ENCODE measurements around the gene PLA2G6.
"Not testable (repeated sequence)": the region's sequence is repeated elsewhere in the genome, so short reads cannot be mapped to it uniquely, and the experiment has no call there.

PLA2G6 gene

GRCh38 chr22:38191055-38191454 is 9.4 kb upstream of the PLA2G6 start:
- no peak for DNase-seq

- no peak for DNase-seq
Measured at GRCh38 chr22:38190581-38190980, 9.0 kb upstream of the PLA2G6 start.

- DNase-seq, result no peak
Measured at GRCh38 chr22:38189104-38189503, 7.5 kb upstream of the PLA2G6 start.

GRCh38 chr22:38187413-38188212 is 6.0 kb upstream of the PLA2G6 start:
- peak; percentile 73 for DNase-seq

- peak; percentile 49 for DNase-seq
Measured at GRCh38 chr22:38186429-38186828, 4.8 kb upstream of the PLA2G6 start.

GRCh38 chr22:38184788-38185187 is 3.2 kb upstream of the PLA2G6 start:
- no peak for DNase-seq

- no peak for DNase-seq
Measured at GRCh38 chr22:38180841-38181452, 683 bp downstream of the PLA2G6 start.

GRCh38 chr22:38178605-38178937 is 3.1 kb downstream of the PLA2G6 start:
- DNase-seq, result not testable (repeated sequence)

- peak; percentile 84 for DNase-seq
Measured at GRCh38 chr22:38177926-38178604, 3.6 kb downstream of the PLA2G6 start.

GRCh38 chr22:38177571-38177925 is 4.1 kb downstream of the PLA2G6 start:
- DNase-seq, result not testable (repeated sequence)

- no peak for DNase-seq
Measured at GRCh38 chr22:38177044-38177443, 4.6 kb downstream of the PLA2G6 start.

- no peak for DNase-seq
Measured at GRCh38 chr22:38176170-38176741, 5.4 kb downstream of the PLA2G6 start.

- DNase-seq, result no peak
Measured at GRCh38 chr22:38175206-38176118, 6.2 kb downstream of the PLA2G6 start.

GRCh38 chr22:38174626-38175025 is 7.0 kb downstream of the PLA2G6 start:
- DNase-seq, result no peak

- DNase-seq, result no peak
Measured at GRCh38 chr22:38173641-38173906, 8.1 kb downstream of the PLA2G6 start.

GRCh38 chr22:38172832-38173640 is 8.6 kb downstream of the PLA2G6 start:
- peak; percentile 81 for DNase-seq

GRCh38 chr22:38171927-38172831 is 9.5 kb downstream of the PLA2G6 start:
- no peak for DNase-seq

- DNase-seq, result no peak
Measured at GRCh38 chr22:38170469-38170868, 11.2 kb downstream of the PLA2G6 start.

- no peak for DNase-seq
Measured at GRCh38 chr22:38169116-38169515, 12.5 kb downstream of the PLA2G6 start.

- peak; percentile 81 for DNase-seq
Measured at GRCh38 chr22:38167988-38168407, 13.6 kb downstream of the PLA2G6 start.
